ENCODE results near the gene OR52L1.

- no peak for TF ChIP-seq POLR2A (IDR thresholded peaks at IDR 0.05)
- no peak for TF ChIP-seq CTCF (IDR thresholded peaks at IDR 0.05)
These were observed 8.0 kb upstream of the OR52L1 start for GRCh38 chr11:5994791-5995190.
